SH-SY5Y (cell line): ENCODE data around the gene CCNY.

Experiments used
- GATA2 ChIP-seq: IDR thresholded peaks from 2 replicates; pipeline ENCODE4 v1.6.1; 2011; ENCODE audit warnings: mild to moderate bottlenecking, low read depth, low read length
- GATA3 ChIP-seq: IDR thresholded peaks from 2 replicates; pipeline ENCODE4 v1.6.1; 2011; ENCODE audit warnings: low read depth, mild to moderate bottlenecking, low read length, moderate library complexity

Gene CCNY

DNA sequence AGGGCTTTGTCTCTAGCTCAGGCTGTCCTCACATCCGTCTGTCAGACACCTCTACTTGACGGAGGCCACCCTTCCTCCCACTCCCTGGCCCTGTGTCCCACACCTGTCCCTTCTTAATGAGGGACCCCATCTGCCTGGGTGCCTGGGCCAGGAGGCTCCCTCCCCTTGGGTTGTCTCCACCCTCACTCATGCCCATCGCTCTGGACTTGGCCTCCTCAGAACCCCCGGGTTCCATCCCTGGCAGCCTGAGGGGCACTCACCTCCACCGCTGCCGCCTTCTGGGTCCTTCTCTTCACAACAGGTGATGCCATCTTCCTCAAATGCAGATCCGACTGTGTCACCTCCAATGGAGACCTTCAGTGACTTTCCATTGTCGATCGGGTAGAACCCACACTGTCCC is 248.6 kb downstream of the CCNY start:
- no peak for TF ChIP-seq GATA2
- no peak for TF ChIP-seq GATA3

GRCh38 chr10:35585356-35585755 is 249.0 kb downstream of the CCNY start:
- TF ChIP-seq GATA2 (no peak), GATA3 (no peak)

DNA sequence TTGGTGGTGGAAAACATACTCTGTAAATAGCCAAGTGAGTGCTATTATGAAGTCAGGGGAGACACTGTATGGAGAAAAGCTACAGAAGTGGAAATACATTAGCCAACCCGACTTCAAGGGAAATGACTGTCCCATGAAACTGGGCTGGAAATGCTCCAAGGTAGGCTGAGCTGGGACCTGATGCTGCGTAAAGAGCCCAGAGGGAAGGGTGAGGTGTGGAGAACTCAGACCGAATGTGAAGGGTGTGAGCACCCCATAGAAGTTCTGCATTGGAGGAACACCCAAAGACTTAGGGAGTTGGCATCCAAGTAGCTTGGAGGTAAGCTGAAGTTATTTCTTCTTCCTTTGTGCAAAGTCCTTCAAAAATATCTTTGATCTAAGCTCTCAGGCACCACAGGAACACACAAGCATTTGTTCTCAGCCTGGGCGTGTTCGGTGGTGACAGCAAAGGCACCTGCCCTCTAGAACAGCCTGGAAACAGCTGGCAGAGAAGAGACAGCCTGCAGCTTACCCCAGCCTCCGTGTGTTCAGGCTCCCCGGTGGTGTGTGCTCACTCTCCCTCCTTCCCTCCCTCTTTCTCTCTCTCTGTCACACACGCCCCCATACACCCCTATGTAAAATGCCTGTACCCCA is 249.7 kb downstream of the CCNY start:
- TF ChIP-seq GATA2: no peak
- TF ChIP-seq GATA3: no peak

- TF ChIP-seq GATA2: no peak
- no peak for TF ChIP-seq GATA3
Measured at GRCh38 chr10:35588836-35589235, 252.5 kb downstream of the CCNY start.

DNA sequence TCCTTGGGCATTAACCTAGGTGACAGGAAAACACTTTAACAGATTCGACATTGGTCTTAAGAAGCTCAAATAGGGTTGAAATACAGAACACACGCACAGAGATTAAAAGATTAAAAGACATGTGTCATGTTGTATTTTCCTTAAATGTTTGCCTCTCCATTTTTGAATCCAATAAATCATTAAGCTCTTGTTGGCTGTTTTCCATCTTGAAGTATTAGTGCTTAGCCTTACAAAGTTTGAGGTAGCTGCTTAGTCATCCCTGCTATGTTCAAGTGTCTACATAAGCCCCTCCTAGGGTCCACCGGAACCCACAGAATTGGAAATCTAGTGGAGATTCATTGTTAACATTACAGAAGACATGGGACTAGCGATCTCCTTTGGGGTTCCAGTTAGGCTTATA is 256.1 kb downstream of the CCNY start:
- no peak for TF ChIP-seq GATA2
- no peak for TF ChIP-seq GATA3

- TF ChIP-seq GATA3 (no peak), GATA2 (no peak)
Measured at GRCh38 chr10:35594115-35595079, 258.1 kb downstream of the CCNY start.

- no peak for TF ChIP-seq GATA3
- no peak for TF ChIP-seq GATA2
Measured at GRCh38 chr10:35595106-35595505, 258.8 kb downstream of the CCNY start.

GRCh38 chr10:35598379-35598778 is 262.1 kb downstream of the CCNY start:
- TF ChIP-seq GATA2: no peak
- no peak for TF ChIP-seq GATA3

GRCh38 chr10:35600193-35600592 is 263.9 kb downstream of the CCNY start:
- TF ChIP-seq GATA3: no peak
- TF ChIP-seq GATA2: no peak

DNA sequence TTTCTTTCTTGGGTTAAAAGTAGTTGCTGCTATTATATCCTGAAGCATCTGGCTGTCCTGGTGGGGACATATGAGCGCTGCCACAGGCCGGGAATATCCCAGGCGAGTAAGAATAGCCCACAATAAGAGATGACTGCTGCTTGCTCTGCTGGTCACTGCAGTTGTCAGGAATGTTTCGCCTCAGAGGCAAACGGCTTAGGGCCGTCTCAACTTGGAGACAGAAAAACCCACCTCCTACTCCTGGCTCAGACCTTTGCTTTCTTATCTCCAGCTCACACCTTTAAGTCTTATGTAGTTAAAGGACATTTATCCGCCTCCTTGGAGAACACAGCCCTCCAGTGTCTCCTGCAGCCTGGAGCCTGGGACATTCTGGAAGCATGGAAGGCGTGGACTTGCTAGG is 268.9 kb downstream of the CCNY start, which contains the start of gene GJD4:
Gene GJD4, plus strand, starts transcription at position 151 of the 400 bp plus-strand sequence. Its CDS starts 227 bp downstream, at position 378.
- TF ChIP-seq GATA2: no peak
- no peak for TF ChIP-seq GATA3

- TF ChIP-seq GATA2 (no peak), GATA3 (no peak)
Measured at GRCh38 chr10:35606430-35606829, 270.1 kb downstream of the CCNY start.

- no peak for TF ChIP-seq GATA3
- no peak for TF ChIP-seq GATA2
Measured at GRCh38 chr10:35607475-35608327, 271.4 kb downstream of the CCNY start.

GRCh38 chr10:35608328-35608672 is 272.0 kb downstream of the CCNY start:
- TF ChIP-seq GATA3: no peak
- TF ChIP-seq GATA2: no peak

- TF ChIP-seq GATA2 (no peak), GATA3 (no peak)
Measured at GRCh38 chr10:35611750-35612149, 275.4 kb downstream of the CCNY start.
